ENCODE results near the gene MAPK1. TPM values are rescaled to one million over a fixed set of nuclear protein-coding genes. Genes with fewer than 3 reads are reported as not detected.
A peak's percentile ranks its signal among the peaks of the same experiment; 100 is the strongest.

The MAPK1 gene
- total and polyA plus RNA-seq, 2 donors (not counting 3 experiments of a cell fraction or from before 2014, with no cell fraction given): 50.9 to 163 TPM

GRCh38 chr22:21815357-21815756 lies 52.1 kb downstream of the MAPK1 start:
- Histone ChIP-seq H3K27ac (ENCODE audit: insufficient read depth, low read depth, low read length) (peak overlapping the region; percentile 48), H3K9ac (replicated peaks; ENCODE audit: extremely low read depth, insufficient read depth, low read length) (no peak overlapping the region), H3K4me3 (replicated peaks in 1 of 3; ENCODE audit: insufficient read depth in 1 of 3, low read depth in 1 of 3, low read length in 3 of 3) (no peak overlapping the region), H3K27me3 (ENCODE audit: control insufficient read depth in 2 of 2, insufficient read depth in 2 of 2, low read length in 2 of 2) (no peaks in the 10 kb centered on the region), H3K4me2 (ENCODE audit: insufficient read depth, low read length) (no peak overlapping the region), H3K9me3 (replicated peaks; ENCODE audit: control insufficient read depth, insufficient read depth, low read length) (no peaks in the 10 kb centered on the region), H3K79me2 (ENCODE audit: control insufficient read depth, insufficient read depth, low read length) (peaks cover 83% of the 10 kb centered on the region), H3K4me1 (ENCODE audit: control insufficient read depth, extremely low read depth, insufficient read depth, low read length) (peaks cover 32% of the 10 kb centered on the region), H2AFZ (ENCODE audit: low read depth, low read length) (no peak overlapping the region), H3K36me3 (ENCODE audit: control insufficient read depth in 2 of 2, extremely low read depth in 1 of 2, insufficient read depth in 2 of 2, low read length in 2 of 2) (no peaks in the 10 kb centered on the region), H4K20me1 (replicated peaks; ENCODE audit: control insufficient read depth, extremely low read depth, insufficient read depth, low read length) (no peaks in the 10 kb centered on the region), H3K9me1 (replicated peaks; ENCODE audit: control insufficient read depth, extremely low read depth, insufficient read depth, low read length) (no peaks in the 10 kb centered on the region)
- intact Hi-C loops (cut with micrococcal nuclease) (loop anchor here (5.0 to 10.0 kb wide), 2 partner anchors 52 to 161 kb away; partner anchors contain the start of gene MAPK1), dilution Hi-C loops (cut with MboI; ENCODE audit: extremely low pct_ligation_motif_present, low sequenced_read_pairs) (loop anchor here (25.0 kb wide), 1 partner anchor 122 kb away; no protein-coding TSS in a partner anchor)
- DNase-seq (ENCODE audit: low read depth, low spot score): no peak
- ChIA-PET POLR2A (no interaction called here), CTCF (interaction anchor here (0.6 kb wide), 1 partner anchor 20 kb away, joined by 3 read pairs; no protein-coding TSS in a partner anchor)
- TF ChIP-seq CTCF (IDR thresholded peaks at IDR 0.05; ENCODE audit: extremely low read depth in 1 of 2, insufficient read depth in 1 of 2, low read depth in 1 of 2, low read length in 2 of 2) (no peak), MAX (IDR thresholded peaks at IDR 0.05; ENCODE audit: insufficient read depth, insufficient read length) (no peak), MYC (IDR thresholded peaks at IDR 0.05; ENCODE audit: low read depth, low read length) (no peak), POLR2AphosphoS5 (IDR thresholded peaks at IDR 0.05; ENCODE audit: insufficient read depth, low read depth, low read length) (no peak), FOS (IDR thresholded peaks at IDR 0.05; ENCODE audit: borderline replicate concordance, insufficient read depth, low read length) (no peak), POLR2A (IDR thresholded peaks at IDR 0.05; ENCODE audit: low read depth, low read length) (no peak), EZH2 (IDR thresholded peaks at IDR 0.05; ENCODE audit: borderline replicate concordance, low read depth, low read length, severe bottlenecking) (no peak), JUN (IDR thresholded peaks at IDR 0.05; ENCODE audit: borderline replicate concordance, insufficient read depth, insufficient read length, low read depth) (no peak), GATA2 (IDR thresholded peaks at IDR 0.05; ENCODE audit: insufficient read depth, insufficient read length, low read depth, low read length) (no peak)
- FAIRE-seq: no peak
- no TSS peak for BruUV-seq (replicated peaks)

Data from endothelial cell of umbilical vein (primary cell).